GM19397 (cell line): ENCODE measurements around the gene GALNT18.

Experiments
- ATAC-seq: cut with Tn5 transposase; IDR thresholded peaks from one replicate; pipeline ENCODE4 v1.9.1; 2021; ENCODE audit warnings: mild to moderate bottlenecking, moderate library complexity; ENCODE audit not compliant: unreplicated experiment

Gene GALNT18

DNA sequence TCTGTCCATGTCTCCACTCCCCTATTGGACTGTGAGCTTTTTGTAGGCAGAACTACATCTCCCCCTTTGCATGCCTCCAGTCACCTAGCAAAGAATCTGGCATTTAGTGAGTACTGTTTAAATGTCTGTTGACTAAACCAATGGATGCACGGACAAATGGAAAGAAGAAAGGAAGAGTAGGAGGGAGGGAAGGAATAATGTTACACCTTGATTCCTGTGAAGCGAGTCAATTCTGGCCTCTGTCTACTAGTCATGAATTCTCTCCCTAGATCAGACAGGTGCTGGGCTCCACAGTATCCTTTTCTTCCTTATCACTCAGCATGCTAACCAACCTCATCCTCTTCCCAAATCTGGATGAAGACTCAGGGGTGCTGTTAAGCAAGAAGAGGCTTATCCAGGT is 33.6 kb downstream of the GALNT18 start:
- ATAC-seq, result no peak

DNA sequence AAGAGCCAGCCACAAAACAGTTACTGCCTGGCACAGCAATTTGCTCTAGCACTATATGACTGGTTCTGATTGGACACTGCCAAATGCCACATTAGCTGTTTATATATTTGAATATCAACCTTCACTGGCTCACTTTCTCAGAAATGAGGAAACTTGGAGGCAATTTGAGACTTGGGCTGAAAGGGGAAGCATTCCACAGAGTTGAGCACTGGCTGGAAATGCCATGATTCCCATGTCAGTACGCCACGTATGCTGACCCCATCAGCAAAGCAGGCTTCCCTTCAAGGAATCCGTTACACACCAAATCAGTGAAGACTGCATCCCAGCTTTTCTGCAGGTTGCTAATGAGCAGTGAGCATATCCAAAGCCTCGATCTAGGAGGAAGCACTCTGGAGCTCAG is 34.7 kb downstream of the GALNT18 start:
- ATAC-seq, result no peak

DNA sequence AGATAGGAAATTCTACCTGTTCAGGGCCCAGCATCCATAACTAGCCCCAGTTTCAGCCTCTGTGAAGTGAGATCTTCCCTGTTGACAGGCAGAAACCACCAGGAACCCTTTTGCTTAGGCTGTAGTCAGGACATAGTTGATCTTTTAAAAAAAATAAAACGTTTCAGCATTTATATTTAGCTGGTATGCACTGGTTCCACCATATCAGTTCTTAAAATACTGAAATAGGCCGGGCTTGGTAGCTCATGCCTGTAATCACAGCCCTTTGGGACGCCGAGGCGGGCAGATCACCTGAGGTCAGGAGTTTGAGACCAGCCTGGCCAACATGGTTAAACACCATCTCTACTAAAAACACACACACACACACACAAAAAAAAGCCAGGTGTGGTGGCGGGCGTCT is 35.3 kb downstream of the GALNT18 start:
- ATAC-seq, result no peak

DNA sequence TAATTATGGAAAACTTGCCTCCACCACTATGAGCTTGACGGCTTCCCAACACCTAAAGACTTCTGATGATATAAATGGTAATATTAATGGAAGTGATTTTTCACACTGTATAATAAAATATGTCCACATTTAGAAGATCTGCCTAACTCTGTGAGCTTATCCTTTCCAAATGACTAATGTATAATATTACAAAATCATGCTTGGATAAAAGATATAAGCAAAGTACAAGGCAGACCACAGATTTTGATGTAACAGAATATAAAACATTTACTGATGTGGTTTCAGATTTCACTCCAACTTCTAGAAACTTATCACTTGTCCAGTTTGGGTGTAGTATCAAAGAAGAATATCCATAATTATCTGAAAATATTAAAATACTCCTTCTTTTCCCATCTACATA is 36.9 kb downstream of the GALNT18 start:
- no peak for ATAC-seq

DNA sequence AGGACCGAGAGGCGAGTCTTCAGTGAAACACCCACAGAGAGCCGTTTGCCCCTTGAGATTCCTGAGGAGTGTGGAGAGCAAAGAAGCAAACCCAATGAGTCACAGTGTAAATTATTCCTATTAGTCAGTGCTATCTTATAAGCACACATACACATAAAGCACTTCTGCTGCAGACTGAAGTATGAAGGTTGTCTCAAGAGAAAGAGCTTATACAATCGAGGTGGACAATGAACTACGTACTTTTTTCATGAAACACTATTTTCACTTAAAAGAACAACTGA is 37.3 kb downstream of the GALNT18 start:
- no peak for ATAC-seq

DNA sequence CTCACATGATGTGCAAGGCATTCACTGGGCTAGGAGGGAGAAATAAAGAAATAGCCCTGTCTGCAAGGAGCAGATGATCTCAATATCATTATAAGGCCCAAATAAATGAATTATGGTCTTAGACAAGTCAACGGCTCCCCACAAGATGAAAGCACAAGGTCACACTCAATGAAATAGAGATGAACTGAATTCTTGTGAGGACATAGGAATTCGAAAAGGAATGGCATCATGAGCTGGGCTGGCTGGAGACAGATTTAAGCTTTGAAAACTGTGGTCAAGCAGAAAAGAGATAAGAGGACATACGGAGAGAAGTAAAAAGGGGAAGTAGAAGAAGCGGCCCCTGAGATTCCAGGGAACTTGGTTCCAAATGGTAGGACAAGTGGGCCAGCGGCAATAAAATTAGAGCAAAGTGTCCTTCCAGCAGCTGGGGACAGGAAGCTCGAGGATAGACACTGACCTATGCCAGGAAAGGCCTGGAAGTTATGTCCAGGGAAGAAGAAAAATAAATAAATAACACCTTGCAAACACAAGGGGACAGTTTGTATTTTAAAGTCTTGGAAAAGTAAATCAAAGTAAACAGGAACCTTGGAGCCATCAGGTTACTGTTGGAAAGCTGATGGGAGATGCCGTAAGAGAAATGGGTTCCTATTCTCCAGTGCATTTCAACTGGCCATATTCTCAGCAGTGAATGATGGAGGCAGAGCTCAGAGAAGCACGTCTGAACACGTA is 37.8 kb downstream of the GALNT18 start:
- no peak for ATAC-seq

DNA sequence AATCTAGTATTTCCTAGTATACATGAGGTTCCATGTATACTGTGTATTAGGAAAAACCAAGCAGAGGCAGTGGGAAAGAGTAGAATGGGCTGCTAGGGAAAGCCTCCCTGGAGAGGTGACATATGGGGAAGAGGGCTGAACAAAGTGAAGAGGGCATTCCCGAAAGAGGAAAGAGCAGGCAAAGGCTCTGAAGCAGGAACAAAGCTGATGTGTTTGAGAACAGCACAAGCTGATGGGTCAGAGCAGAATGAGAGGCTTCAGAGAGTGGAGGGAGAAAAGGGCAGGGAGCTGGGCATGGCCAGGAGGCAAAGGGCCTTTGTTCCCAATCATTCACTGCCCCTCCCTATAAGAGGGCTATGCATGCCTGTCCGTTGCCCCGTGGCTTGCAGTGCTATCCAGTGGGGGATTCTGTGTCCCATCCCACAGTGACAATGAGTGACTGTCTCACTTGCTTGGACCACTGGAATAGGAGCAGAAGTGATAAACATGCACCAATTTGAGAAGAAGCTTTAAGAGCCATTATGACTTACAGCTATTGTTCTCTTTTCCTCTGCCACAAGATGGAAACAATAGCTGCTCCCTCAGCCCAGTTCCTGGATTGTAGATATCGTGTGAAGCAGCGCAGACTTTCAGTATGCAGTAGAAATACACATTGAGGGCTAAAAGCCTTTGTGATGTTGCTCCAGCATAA is 39.6 kb downstream of the GALNT18 start:
- ATAC-seq, result no peak

DNA sequence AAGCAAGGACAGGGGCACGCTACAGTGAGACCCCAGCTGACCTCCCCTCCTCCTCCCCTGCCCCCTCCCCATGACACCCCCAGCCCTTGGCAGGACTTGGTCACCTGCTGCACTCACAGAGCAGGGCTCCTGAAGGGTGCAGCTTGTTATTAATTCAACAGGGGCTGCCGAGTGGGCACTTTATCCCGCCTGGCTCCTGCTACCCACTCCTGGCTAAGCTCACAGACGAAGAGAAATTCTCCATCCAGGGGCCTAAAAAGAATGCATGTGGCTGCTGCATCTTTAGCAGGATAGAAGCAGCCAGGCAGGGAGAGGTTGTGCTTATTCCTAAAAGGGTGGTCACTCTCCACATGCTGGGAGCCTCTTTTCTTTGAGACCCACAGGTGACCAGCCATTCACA is 40.3 kb downstream of the GALNT18 start:
- no peak for ATAC-seq

DNA sequence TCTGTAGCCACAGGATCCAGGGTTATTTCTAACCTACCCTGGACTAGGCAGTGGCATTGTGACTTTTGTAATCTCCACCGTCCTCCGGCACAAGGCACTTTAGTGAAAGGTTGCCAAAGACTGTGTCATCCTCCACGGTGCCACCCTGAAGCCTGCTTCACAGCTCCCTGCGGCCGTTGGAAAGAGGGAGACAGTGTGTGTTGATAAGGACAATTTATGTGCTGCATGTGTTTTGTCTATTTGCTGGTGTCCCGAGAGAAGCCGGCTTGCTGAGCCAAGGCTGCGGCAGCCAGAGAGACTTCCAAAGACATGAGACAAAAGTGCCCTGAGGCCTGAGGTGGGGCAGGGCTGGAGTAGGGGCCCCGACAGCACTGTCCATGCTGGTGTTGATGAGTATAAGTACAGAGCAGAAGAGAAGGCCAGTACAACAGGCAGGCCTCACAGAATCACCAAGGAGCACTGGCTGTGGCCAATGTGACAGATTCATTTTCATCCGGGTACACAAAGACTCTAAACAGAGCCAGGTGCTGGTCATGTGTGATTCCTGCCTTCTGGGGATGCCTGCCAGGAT is 40.9 kb downstream of the GALNT18 start:
- ATAC-seq, result no peak

DNA sequence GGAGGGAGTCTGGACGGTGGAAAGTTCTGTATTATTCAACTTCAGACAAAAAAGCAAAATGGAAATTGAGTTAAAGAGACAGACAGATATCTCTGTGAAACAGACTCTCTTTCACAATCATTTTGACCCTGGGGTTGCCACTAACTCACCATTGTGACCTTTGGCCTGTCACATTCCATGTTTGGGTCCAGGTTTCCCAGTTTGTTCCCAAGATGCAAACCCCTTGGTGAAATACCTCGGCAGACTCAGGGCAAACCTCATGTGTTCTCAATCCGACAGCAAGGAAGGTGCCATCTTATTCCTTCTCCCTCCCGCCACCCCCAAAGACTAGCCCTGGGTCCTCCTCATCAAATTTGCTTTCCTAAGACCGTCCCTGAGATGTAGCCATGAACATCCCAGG is 41.8 kb downstream of the GALNT18 start:
- ATAC-seq, result no peak

DNA sequence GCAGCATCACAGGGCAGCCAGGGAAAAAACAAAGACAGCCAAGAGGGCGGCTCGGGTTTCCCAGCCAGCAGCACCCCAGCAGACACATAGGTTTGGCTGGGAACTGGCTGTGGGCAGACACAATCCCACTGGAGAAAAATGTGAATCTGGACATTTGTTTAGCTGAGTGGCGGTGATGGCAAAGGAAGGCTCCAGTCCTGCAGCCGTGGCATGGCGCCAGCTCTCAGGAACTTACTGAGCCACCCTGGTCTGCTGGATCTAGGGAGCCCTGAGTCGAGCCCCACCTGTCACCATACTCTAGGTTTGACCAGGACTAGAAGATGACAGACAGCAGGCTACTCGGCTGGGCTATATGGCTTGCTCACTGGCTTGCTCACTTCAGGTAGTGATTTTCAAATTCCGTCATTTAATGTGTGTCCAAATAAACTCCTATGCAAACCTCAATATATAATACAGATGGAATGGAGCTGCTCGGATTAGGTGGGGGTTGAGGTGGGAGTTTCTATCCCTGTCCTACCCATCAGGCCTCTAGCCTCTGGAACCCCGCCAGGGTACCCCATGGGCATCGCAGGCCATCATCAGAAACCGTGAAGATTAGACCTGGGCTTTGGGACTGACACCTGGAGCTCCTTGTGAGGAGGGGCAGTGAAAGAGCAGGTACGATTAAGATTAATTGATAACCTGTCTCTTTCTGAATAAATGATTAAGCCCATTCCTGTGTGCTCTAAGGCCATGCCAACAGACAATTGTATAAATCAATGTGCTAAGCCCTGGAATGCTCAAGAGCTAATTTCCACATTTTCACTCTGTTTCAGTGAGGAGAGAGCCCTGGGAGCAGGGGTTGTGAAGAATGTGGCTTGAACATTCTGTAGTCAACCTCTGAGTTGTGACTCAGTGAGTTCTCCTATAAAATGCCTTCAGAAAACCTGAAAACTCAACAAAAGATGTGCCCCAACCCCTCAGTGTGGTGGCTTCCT is 42.5 kb downstream of the GALNT18 start:
- no peak for ATAC-seq

DNA sequence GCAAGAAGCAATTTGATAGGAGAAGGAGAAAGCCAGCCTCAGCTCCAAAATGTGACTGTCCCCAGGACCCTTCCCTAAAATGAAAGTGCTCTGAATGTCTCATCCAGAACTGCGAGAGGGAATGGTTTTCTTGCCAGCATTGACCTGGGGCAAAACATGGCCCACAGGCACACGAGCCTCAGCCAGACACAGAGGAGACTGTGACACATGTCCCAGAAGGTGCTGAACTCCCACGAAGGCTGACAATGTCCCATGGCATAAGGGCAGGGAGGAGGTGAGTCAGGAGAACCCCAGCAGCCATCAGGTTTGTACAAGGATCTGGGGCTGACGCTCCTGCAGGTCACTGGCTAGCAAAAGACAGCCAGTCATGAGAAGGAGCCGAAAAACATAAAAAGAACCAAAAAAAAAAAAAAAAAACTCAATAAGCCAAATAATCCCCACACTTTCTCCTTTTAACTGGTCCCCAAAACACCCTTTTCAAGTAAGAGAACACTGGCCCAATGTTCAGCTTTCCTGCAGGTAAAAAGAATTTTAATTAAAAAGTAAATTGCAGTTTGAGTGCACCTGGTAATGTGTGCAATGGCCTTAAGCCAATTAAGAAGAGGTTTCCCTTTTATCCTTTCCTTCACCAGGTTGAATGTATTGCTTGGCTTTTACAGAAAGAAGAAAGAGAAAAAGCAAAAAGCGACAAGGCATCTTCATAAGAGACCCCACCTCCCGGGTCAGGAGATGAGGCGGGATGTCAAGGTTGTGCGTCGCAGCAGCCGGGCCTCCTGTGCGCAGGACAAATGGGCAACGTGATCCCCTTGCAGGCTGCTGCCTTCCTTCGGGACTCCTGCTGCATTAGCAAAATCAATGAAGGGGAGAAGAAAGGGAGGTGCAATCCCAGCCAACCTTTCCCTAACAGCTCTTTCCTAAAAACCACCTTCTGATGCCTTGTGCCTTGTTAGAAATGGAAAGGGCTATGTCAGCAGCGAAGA is 43.6 kb downstream of the GALNT18 start:
- ATAC-seq, result no peak

DNA sequence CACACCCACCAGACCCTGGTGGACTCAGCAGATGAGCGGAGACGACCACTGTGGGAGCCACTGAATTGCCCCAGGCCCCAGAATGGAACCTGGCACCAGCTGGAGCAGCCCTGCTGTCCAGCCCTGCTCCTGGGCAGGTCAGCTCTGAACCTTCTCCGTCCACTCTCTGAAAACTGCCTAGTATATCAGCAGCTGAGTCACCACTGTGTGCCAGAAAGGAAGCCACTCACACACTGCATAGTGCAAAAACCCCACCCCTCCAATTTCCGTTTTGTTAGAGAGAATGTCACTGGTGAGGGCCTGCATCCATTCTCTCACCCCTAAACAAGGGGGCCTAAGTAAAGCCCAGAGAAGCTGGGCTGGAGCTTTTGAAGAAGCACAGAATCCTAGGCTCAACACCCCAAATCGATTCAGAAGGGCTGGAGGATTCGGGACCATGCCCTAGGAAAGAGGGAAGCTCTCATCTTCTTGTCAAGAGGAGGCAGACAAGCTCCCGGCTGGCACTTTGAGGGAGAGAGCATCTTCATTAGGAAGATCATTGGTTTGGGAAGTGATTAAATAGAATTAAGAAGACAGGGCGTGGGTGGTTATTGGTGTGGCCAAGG is 44.5 kb downstream of the GALNT18 start:
- ATAC-seq, result no peak

DNA sequence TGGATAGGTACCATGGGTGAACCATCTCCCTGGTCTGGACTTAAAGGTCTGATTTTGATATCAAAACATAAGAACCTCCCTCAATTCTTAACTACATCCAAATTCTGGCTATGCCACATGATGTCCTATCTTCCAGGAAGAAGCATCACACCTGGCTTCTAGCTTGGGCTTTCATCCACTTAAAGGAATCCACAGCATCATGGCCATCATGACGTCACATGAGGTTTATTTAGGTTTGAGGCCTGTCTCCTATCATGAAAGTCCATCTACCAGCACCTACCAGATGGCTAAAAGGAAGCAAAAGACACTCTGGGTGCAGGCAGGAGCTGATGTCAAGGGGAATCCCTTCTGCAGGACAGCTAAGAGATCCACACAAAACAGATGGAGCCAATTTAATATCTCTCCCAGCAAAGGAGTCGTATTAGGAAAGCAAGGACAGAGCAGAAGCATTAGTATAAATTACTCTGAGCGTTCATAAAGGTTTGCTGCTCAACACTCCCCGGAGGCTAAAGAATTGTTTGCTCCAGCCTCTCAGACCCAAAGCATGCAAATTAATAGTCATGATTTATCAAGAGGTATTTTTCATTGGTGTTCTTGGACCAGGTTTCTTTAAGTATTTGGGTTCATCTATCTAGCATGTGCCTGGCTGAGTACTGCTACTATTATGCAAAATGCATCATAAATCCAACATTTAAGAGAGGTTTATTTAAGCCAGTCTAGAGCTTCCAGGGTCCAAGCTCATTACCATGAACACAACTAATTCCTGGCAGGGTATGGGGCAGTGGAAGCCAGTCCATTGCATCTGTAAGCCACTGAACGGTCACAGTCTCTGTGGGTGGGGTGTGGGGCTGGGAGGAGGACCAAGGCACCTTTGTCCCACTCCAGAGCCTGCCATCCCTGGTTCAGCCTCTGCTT is 47.2 kb downstream of the GALNT18 start:
- no peak for ATAC-seq

DNA sequence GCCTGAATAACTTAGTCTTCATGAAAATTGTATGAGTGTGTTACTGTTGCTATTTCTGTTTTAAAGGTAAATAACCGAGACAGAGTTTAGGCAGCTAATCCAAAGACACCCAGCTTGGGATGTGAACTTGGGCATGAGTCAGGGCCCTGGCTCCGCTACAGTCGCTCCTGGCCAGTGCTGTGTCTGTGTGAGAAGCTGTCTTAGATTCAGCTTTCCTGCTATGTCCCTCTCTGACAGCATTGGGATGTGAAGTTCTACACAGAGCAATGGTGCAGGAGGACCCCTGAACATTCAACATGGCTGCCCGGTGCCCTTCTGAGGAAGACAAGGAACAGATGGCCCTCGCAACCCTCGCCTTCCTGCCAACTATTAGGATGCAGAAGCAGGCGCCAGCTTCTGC is 49.4 kb downstream of the GALNT18 start:
- ATAC-seq, result no peak

DNA sequence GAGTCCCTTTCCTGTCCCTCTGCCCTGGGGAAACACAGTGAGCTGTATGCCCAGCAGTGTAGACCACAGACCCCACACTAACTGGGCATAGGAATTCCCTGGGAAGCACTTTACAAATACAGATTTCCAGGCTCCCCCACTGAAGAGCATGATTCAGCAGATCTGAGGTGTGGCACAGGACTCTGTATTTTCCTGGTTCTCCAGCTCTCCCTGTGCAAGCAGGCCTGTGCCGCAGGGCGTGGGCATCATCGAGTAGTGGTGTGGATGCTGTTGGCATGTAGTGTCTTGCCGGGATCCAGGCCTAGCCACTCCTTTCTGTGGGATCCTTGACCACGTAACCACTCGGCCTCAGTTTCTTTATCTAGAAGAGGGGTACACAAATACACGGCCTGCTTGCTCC is 49.9 kb downstream of the GALNT18 start:
- ATAC-seq, result no peak

DNA sequence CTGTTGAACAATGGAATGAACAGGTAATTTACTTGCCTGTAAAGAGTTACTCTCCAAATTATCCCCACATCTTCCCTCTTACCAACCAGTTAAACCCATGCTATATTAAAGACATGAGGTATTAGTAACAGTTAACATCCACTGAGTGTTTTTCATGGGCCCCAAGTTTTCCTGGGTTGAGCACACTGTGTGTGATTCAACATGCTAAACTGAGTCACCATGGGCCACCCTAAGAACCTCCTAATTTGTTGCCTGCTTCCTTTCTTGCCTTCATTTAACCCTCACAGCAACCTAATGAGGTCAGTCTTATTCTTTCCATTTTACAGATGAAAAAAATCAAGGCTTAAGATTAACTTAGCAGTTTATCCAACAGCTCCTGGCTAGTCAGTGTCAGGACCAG is 51.0 kb downstream of the GALNT18 start:
- ATAC-seq, result no peak

DNA sequence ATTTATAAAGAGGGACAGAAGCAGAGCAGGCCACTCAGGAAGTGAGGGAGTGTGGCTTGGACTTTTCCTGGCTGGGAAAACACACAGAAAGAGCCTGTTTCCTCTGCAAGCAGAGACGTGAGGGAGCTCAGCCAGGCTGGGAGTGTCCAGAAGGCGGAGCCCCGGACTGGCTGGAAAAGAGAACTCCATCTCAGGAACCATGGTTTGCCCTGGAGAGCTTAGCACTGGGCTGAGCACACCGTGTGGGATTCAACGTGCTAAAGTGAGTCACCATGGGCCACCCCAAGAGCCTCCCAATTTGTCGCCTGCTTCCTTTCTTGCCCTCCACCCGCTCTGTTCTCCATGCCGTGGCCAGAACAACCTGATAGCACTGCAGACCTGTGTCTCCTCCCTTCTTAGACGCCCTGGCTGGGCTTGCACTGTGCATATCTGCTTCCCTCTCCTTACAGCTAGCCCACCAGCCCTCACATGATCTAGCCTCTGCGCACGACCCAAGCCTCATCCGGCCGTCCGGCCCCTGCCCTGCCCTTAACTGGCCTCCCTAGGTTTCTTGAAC is 51.8 kb downstream of the GALNT18 start:
- ATAC-seq, result no peak
